HG02798 (cell line): ENCODE measurements around the gene DRAXIN.
"Not testable (repeated sequence)": the region's sequence is repeated elsewhere in the genome, so short reads cannot be mapped to it uniquely, and the experiment has no call there.

Experiments
- ATAC-seq: cut with Tn5 transposase; IDR thresholded peaks from one replicate; pipeline ENCODE4 v1.9.1; 2021; ENCODE audit warnings: mild to moderate bottlenecking; ENCODE audit not compliant: unreplicated experiment, poor library complexity

The DRAXIN gene, protein sequence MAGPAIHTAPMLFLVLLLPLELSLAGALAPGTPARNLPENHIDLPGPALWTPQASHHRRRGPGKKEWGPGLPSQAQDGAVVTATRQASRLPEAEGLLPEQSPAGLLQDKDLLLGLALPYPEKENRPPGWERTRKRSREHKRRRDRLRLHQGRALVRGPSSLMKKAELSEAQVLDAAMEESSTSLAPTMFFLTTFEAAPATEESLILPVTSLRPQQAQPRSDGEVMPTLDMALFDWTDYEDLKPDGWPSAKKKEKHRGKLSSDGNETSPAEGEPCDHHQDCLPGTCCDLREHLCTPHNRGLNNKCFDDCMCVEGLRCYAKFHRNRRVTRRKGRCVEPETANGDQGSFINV

DNA sequence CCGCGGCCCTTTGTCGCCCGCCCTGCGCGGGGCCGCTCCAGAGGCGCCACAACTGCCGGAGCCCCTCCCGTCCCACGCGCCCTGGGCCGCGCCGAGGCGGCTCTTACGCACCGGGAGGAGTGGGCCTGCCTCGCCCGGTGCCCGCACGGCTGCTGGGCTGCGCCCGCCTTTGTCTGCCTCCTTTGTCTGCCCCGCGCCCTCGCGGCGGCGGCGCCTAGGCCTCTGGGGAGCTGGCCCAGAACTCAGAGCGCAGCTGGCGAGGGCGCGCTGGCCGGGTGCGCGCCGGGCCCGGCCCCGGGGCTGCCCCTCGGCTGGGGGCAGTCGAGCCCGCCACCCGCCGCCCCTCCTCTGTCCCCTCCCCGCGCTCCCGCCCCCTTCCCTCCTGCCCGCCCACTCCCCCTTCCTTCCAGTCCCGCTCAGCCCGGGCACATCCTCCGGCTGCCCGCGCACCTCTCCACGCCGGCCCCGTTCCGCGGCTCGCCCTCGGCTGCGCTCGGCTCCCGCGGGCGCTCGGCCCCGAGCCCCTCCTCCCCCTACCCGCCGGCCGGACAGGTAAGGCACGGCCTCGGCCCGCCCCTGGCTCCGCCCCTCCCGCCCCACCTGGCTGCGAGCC, at the start of gene DRAXIN:
Gene DRAXIN, plus strand, starts transcription at position 409 of the 613 bp plus-strand sequence. CDS start 14,549 bp downstream, outside the sequence.
- no peak for ATAC-seq

GRCh38 chr1:11641776-11642305, 49.7 kb upstream of the DRAXIN start:
- no peak for ATAC-seq

DNA sequence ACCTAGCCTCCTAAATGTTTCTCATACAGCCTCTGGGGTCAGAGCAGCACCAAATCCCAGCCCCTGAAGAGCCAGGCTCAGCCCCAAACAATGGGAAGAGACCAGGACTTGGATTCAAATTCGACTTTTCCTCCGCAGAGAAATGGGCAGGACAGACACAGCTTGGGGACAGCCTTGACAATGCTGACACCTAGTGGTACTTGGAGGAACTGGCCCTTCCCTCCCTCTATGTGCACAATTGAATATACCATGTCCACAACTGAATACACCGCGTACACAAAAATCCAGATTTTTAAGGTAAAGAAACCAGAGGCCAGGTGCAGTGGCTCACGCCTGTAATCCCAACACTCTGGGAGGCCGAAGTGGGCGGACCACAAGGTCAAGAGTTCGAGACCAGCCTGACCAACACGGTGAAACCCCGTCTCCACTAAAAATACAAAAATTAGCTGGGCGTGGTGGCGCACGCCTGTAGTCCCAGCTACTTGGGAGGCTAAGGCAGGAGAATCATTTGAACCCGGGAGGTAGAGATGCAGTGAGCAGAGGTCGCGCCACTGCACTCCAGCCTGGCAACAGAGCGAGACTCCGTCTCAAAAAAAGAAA, 49.0 kb upstream of the DRAXIN start:
- ATAC-seq = not testable (repeated sequence)

DNA sequence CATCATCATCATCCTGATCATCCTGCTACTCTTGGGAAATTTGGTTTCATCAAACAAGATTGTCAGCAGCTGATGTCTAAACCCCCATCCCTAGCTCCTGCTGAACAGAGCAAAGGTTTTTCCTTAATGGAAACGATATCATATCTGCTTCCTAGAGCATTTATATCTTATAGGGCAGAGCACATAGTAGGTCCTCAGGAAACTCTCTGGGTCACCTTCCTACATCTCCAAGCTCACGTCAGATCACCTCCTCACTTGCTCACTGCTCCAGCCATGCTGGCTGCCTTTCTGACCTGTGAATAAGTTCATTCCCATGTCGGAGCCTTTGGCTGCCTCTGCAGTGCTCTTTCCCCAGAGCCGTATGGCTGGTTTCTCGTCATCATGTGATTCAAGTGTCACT, 47.7 kb upstream of the DRAXIN start:
- no peak for ATAC-seq

DNA sequence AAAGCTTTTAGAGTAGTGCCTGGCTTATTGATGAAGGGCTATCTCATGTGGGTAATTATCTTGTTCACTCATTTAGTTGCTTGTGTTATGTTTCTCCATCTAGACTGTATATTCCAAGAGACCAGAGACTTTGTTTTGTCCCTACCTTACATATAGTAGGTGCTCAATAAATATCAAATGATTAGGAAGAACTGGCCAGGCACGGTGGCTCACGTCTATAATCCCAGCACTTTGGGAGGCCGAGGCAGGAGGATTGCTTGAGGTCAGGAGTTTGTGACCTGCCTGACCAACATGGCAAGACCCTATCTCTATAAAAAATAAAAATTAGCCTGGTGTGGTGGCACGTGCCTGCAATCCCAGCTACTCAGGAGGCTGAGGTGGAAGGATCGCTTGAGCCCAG, 46.2 kb upstream of the DRAXIN start:
- no peak for ATAC-seq

- no peak for ATAC-seq
Observed at GRCh38 chr1:11645670-11646265, 45.7 kb upstream of the DRAXIN start.

DNA sequence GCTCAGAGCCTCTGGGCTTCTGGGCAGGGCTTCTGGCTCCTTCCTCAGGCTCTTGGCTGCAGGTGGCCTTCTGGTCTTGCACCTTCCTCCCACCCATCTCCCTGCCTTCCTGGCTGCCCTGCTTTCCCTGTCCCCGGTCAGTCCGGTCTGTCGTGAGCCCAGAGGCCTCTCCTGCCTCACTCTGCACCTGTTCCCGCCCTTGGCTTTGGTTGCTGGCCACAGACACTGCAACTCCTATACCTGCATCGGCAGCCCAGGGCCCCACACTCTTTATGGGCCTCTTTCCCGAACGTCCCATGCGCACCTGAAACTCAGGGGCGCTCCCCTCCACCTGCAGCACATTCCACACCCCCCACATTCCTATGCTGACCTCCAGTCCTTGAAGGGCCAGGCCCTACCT, 45.2 kb upstream of the DRAXIN start:
- ATAC-seq = no peak

- no peak for ATAC-seq
Observed at GRCh38 chr1:11647333-11647732, 44.2 kb upstream of the DRAXIN start.

DNA sequence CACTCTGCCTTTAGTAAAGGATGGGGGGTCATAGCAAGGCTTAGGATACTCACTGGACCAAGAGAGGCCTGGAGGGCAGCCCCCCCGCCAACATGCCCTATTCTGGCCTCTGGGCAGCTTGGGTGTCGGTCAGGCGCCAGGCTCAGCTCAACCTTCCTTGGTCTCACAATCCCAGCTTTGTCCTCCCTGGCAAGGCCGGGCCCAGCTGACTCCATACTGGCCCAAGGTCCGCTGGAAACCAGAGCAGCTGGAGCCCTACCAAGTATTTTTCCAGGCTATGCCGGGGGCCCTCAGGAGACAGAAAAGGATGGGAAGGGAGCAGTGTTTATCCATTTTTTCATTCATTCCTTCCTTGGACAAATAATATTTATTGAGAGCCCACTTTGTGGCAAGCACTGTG, 43.5 kb upstream of the DRAXIN start:
- no peak for ATAC-seq

DNA sequence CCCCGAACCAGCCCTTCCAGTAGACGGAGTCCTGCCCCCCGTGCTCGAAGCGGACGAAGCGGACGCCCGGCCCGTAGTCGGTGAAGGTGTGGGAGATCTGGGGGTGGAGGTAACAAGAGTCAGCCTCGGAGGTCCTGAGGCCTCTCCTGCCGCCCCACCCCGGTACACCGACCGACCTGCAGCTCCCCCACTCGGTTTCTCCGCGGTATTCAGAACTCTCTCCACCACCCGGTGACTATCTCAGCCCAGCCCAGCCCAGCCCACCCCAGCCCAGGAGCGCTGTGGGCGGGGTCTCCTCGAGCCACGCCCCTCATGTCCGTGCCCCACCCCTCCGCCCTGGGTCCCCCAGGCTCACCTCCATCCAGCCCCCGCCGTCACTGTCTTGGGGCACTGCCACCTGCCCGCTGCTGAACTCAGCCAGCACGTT, 42.8 kb upstream of the DRAXIN start:
- ATAC-seq = no peak

GRCh38 chr1:11649237-11649623, 42.3 kb upstream of the DRAXIN start:
- no peak for ATAC-seq

GRCh38 chr1:11649624-11650330, 41.7 kb upstream of the DRAXIN start:
- ATAC-seq = no peak

DNA sequence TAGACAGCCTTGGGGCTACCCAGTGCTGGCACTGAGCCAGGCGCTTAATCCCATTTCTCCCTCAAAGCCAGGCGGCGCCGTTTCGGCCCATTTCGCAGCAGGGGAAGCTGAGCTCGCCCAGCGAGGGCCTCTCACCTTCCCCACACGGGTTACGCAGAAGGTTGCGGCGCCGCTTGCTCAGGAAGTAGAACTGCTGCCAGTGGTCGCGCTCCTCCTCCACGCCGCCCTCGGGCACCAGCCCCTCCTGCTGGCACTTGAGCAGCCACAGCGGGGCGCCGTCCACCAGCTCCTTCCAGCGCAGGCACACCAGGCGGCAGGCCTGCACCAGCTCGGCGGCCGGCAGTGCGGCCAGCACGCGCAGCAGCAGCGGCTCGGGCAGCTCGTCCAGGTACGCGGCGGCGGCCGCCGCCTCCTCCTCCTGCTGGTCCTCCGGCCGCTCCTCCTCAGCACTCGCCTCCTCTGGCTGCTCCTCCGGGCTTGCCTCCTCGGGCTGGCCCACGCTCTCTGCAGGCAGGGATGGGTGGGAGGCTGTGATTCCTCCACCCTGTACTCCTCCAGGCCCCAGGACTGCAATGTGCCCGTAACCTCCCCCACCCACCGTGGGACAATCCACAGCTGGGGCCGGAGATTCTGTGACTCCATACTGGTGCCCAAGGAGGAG, 41.0 kb upstream of the DRAXIN start:
- peak; percentile 36 for ATAC-seq

DNA sequence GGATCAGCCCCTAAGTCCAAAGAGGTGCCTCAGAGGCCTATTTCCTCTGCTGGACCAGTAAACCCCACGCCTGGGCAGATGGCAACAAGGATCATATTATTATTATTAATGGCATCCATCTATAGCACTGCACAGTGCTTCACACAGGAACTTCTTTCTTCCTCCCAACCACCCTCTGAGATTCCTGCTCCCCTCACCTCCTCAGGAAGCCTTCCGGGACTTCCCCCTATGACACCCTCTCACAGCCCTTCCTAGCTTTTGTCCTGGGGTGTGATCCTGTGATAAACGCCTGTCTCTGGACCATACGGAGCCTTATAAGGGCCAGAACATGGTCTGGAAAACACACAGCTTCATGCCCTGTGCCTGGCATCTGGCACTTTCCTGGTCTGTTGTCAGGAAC, 40.5 kb upstream of the DRAXIN start:
- ATAC-seq = no peak

- ATAC-seq = no peak
Observed at GRCh38 chr1:11652203-11652780, 39.2 kb upstream of the DRAXIN start.

DNA sequence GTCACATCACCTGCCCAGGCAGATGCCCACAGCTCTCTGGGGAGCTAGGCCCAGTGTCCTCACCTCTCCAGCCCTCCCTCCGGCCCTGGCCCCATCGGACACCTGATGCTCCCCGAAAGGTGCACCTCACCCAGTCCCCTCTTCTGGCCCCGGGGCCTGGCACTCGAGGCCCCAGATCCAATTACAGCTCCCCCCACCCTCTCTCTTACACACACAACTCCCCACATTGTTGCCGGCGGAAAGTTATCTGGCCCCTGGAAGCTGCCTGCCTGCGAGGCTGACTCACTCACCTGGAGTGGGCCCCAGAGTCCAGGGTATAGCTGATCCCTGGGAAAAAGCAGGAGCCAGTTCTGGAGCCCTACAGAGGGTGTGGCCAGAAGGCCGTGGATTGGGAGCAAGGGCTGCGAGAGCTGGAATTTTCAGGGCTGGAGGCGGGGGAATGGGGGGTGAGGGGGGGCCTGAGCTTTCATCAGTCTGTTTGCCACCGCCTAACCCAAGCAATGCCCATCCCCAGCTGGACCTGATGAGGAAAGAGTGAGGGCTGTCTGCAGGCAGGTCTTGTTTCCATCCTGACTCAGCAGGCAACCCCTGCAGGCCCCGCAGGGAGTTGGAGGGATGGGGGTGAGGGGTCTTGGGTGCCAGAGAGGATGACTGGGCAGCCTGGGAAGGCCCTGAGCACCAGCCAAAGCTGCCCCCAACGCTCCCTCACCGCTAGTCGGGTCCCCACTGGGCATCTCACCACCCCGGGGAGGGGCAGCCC, 38.2 kb upstream of the DRAXIN start:
- ATAC-seq = no peak

DNA sequence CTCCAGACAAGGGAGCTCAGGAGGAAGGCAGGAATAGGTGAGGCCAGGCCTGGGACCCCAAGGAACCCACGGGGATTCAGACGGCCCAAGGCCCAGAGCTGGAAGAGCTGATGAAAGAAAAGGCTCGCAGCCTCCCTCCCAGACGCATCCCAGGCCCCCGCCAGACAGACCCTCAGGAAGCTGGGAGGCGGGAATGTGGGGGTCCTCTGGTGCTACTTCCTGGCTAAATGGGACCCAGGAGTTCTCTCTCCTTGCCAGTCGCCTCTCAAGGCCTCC, 37.7 kb upstream of the DRAXIN start:
- ATAC-seq = no peak

- peak; percentile 76 for ATAC-seq
Observed at GRCh38 chr1:11654137-11654938, 37.2 kb upstream of the DRAXIN start, which contains the start of the genes FBXO2 and FBXO44. TSS of gene FBXO2 (minus strand) at chr1:11654429. CDS start at chr1:11654340, 89 bp downstream. TSS of gene FBXO44 (plus strand) at chr1:11654877. CDS start at chr1:11655836, 959 bp downstream.
